GM21423 (cell line): Measurements from ENCODE around the gene SUDS3.

Experiments
- ATAC-seq: cut with Tn5 transposase; IDR thresholded peaks from one replicate; pipeline ENCODE4 v1.9.1; 2021; ENCODE audit warnings: mild to moderate bottlenecking, moderate library complexity; ENCODE audit not compliant: unreplicated experiment

SUDS3 gene

GRCh38 chr12:118436986-118437385, 60.6 kb downstream of the SUDS3 start:
- ATAC-seq = no peak

DNA sequence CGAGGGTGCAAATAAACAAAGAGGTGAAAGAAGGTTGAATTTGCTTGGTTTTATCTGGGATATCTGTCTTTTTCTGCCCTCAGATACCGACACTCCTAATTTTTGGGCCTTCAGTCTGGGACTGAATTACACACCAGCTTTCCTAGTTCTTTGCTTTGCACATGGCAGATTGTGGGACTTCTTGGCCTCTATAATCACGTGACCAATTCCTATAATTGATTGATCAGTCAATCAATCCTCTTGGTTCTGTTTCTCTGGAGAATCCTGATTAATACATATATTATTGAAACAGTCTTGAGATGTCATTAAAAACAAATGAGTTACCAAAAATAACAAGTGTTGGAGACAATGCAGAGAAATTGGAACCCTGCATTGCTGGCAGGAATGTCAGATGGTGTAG, 62.7 kb downstream of the SUDS3 start:
- ATAC-seq = no peak

GRCh38 chr12:118446247-118446646, 69.9 kb downstream of the SUDS3 start:
- ATAC-seq = no peak

GRCh38 chr12:118447181-118447580, 70.8 kb downstream of the SUDS3 start:
- no peak for ATAC-seq

GRCh38 chr12:118448341-118448740, 72.0 kb downstream of the SUDS3 start:
- no peak for ATAC-seq

DNA sequence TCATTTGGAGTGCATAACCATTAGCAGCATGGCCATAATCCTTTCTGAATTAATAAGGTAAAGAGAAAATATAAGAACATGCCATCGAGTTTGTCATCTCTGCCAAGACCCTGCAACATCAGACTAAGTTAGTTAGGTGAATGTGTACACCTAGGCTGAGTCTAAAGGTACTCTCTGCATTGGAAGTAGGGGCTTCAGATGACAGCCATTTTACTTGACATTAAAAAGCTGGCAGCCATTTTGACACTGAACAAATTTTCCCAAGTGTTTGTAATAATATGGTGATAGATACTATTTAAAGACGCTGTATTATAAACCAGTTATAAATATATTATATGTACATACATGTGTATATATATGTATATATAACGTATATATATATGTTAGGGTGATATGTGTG, 79.0 kb downstream of the SUDS3 start:
- no peak for ATAC-seq

DNA sequence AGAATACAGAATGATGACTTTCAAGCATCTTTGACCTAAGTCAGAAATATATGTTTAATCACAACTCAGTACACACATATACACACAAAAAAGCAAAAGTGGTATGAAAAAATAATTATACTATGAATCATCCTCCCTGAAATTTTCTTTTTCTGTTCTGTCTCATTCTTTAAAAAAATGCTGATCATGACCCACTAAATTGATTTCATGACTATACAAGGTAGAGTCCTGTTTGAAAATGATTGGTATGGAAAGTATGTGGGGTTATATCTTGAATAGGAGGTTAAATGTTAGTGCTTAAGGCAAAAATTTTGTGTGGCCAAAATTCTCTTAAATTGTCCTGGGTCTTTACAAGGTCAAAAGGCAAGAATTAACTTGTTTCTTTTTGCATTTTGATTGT, 80.4 kb downstream of the SUDS3 start:
- no peak for ATAC-seq

DNA sequence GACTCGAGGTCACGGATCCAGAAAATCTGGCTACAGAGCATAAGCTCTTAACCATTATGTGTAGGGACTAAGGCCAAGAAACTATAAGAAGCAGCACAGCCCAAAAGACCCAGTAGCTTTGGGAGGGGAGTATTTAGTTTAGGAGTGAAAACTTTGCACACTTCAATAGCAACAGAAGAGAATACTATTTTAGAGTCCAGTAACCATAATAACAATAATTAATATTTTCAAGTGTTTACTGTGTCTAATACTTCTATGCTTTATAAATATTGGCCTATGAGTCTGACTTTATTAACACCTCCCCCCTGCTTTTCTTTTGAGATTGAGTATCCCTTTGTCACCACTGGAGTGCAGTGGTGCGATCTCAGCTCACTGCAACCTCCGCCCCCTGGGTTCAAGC, 82.8 kb downstream of the SUDS3 start:
- no peak for ATAC-seq

GRCh38 chr12:118463677-118464076, 87.3 kb downstream of the SUDS3 start:
- ATAC-seq = no peak

DNA sequence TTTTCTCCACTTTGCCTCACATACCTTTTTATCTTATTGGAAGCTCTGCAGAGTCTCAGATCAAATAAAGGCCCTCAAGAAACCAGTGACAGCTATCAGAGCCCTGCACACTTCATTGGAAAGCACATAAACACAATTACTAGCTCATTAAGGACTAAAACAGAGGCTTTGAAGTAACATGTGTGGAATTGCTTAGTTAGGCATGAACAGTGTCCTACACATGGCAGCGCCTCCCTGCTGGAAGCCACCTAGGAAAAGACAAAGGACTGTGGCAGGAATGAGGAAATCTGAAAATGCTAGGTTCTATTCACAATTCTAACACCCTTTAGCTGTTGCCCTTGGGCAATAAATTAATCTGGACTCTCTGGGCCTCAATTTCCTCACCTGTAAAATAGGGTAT, 89.4 kb downstream of the SUDS3 start:
- ATAC-seq = no peak
